Kidney tubule cell (primary cell): ENCODE results near the gene RPL31.
"Not testable (repeated sequence)": the region's sequence is repeated elsewhere in the genome, so short reads cannot be mapped to it uniquely, and the experiment has no call there.

Source experiments
- DNase-seq: peaks from one replicate; pipeline ENCODE4 v3.0.0-alpha.2; 2018; ENCODE audit warnings: low spot score

RPL31 gene

GRCh38 chr2:101026923-101027469 lies 24.9 kb downstream of the RPL31 start:
- DNase-seq, result no peak

- DNase-seq, result no peak
Observed at GRCh38 chr2:101027852-101028251, 25.8 kb downstream of the RPL31 start.

GRCh38 chr2:101030866-101031554 lies 28.9 kb downstream of the RPL31 start:
- no peak for DNase-seq

- no peak for DNase-seq
Observed at GRCh38 chr2:101032084-101032776, 30.1 kb downstream of the RPL31 start.

- peak; percentile 35 for DNase-seq
Observed at GRCh38 chr2:101036562-101036961, 34.5 kb downstream of the RPL31 start.

GRCh38 chr2:101037161-101037755 lies 35.2 kb downstream of the RPL31 start:
- no peak for DNase-seq

GRCh38 chr2:101038455-101039255 lies 36.6 kb downstream of the RPL31 start:
- DNase-seq, result peak; percentile 18

- no peak for DNase-seq
Observed at GRCh38 chr2:101040072-101040471, 38.0 kb downstream of the RPL31 start.

GRCh38 chr2:101040761-101041160 lies 38.7 kb downstream of the RPL31 start:
- no peak for DNase-seq

- no peak for DNase-seq
Observed at GRCh38 chr2:101041413-101041812, 39.3 kb downstream of the RPL31 start.

GRCh38 chr2:101045330-101045729 lies 43.2 kb downstream of the RPL31 start:
- no peak for DNase-seq

- DNase-seq, result peak; percentile 93
Observed at GRCh38 chr2:101047075-101047766, 45.1 kb downstream of the RPL31 start.

- no peak for DNase-seq
Observed at GRCh38 chr2:101047774-101048173, 45.7 kb downstream of the RPL31 start.

GRCh38 chr2:101048756-101049155 lies 46.7 kb downstream of the RPL31 start:
- DNase-seq, result no peak

- not testable (repeated sequence) for DNase-seq
Observed at GRCh38 chr2:101050886-101051285, 48.8 kb downstream of the RPL31 start.

- no peak for DNase-seq
Observed at GRCh38 chr2:101052147-101052546, 50.1 kb downstream of the RPL31 start.

GRCh38 chr2:101053117-101053516 lies 51.0 kb downstream of the RPL31 start:
- DNase-seq, result no peak
